CD4-positive, alpha-beta T cell treated with Interleukin-17A for 1 hour (primary cell): Measurements from ENCODE around the gene DRD5.

Experiments
- DNase-seq: peaks from one replicate; pipeline ENCODE4 v3.0.0-alpha.2; 2020

Gene DRD5

DNA sequence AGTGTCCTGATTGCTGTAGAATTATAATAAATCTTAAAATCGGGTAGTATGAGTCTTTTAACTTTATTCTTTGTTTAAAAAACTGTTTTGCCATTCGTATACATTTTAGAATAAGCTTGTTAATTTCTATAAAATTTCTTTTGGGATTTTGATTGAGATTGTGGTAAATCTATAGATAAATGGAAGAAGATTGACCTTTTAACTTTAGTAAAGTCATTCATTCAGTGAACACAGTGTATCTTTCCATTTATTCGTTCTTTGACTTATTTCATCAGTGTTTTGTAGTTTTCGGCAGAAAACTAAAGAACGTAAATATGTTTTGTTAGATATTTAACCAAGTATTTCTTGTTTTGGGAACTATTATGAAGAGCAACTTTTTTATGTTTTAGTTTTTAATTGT lies 38.9 kb downstream of the DRD5 start:
- DNase-seq: no peak

DNA sequence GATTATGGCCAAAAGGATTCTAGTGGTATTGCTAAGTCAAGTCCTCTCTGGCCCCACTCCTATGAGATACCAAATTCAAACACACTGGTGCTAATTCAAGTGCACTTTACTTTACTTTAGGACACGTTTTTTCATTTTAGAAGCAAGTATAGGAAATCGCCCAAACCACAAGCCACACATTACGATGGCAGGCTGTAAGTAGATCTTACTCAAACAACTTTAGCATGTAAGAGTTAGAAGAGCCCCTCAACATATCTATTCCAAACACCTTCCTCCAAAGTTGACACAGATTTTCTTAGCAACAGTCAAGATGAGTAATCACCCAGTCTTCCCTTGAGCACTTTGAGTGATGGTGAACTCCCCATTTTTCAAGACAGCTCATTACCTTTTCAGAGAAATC lies 43.6 kb downstream of the DRD5 start:
- no peak for DNase-seq

DNA sequence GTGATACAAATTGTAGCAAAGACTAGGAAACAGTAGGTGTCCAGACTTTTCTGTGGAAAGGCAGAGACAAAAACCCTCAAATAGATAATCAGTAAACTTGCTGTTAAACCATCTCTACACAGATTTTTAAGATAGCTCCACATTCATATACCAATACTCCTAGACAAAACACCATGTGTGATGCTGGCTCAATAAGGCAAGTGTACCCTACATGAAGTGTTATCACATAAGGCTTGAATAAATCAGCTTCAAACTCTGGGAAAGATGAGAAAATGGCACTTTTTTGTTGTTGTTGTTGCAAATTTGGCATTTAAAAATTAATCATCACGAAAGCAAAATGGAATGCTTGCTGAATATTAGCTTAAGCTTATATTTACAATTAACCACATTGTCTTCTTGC lies 45.1 kb downstream of the DRD5 start:
- DNase-seq: no peak

DNA sequence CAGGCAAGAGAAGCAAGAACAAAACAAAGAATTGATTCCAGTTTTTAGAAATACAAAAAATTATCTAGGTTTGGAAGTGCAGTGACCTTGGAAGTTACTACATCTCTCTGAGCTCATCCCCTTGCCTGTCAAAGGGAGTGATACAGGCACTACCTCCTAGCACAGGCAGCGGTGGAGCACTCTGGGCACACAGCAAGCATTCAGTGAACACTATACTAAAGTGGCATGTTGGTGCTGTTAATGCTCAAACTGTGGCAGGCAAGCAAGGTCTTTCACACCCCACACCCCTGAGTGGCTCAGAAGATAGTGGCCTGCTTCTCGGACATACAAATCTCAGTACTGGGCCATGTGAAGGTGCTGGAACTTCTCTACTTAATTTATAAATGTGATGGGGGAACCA lies 51.2 kb downstream of the DRD5 start:
- DNase-seq: no peak

DNA sequence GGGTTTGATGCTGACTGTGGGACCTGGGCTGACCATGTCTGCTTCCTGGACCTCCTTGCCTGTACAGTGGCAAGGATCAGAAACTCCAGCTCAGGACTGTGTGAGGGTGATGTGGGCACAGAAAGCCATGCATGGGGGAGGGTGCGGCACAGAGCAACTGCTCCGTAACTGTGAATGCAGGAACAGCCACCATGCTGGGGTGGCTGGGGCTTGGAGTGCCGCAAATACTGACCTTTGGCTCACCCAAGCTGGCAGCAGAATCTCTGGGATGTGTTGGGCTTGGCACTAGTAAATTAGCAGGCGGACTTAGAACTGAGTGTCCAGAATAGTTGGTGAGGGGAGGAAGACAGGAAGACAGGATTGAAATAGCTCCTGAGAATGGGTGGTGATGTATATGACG lies 52.0 kb downstream of the DRD5 start:
- DNase-seq: no peak
